HEK293T (cell line): Measurements from ENCODE around the gene TPRX1.

Experiments
- CTCF ChIA-PET: fragments of 350-600 bp; formaldehyde crosslinking; extraction: SDS; loops from one replicate; lab custom pipeline; 2021; ENCODE audit warnings: antibody characterized with exemption, inconsistent platforms; lab: Yijun Ruan, JAX
- POLR2A ChIA-PET: fragments of 350-600 bp; formaldehyde crosslinking; extraction: SDS; loops from one replicate; lab custom pipeline; 2020; ENCODE audit warnings: antibody characterized with exemption, inconsistent platforms; lab: Yijun Ruan, JAX
- DNase-seq: peaks from one replicate; pipeline ENCODE4 v3.0.0; 2012; ENCODE audit warnings: mixed read lengths; ENCODE audit errors: extremely low spot score
- ARNT ChIP-seq: fragments of 450-650 bp; IDR thresholded peaks from 2 replicates; pipeline ENCODE4 v1.6.1; 2017; ENCODE audit warnings: mild to moderate bottlenecking
- BHLHE40 ChIP-seq: fragments of 450-650 bp; IDR thresholded peaks from 2 replicates; pipeline ENCODE4 v1.6.1; 2016; ENCODE audit warnings: mild to moderate bottlenecking, moderate library complexity, borderline replicate concordance
- CTBP1 ChIP-seq: fragments of 450-650 bp; IDR thresholded peaks from 2 replicates; pipeline ENCODE4 v1.6.1; 2016; ENCODE audit warnings: borderline replicate concordance
- ELF4 ChIP-seq: fragments of 450-650 bp; IDR thresholded peaks from 2 replicates; pipeline ENCODE4 v1.6.1; 2017; ENCODE audit warnings: antibody characterized with exemption
- FOXA1 ChIP-seq: fragments of 450-650 bp; IDR thresholded peaks from 2 replicates; pipeline ENCODE4 v1.6.1; 2016; ENCODE audit warnings: mild to moderate bottlenecking
- FOXK2 ChIP-seq: fragments of 450-650 bp; IDR thresholded peaks from 2 replicates; pipeline ENCODE4 v1.6.1; 2016; ENCODE audit warnings: mild to moderate bottlenecking
- FOXM1 ChIP-seq: fragments of 450-650 bp; IDR thresholded peaks from 2 replicates; pipeline ENCODE4 v1.6.1; 2017; ENCODE audit warnings: mild to moderate bottlenecking, borderline replicate concordance
- HDGF ChIP-seq: fragments of 450-650 bp; IDR thresholded peaks from 2 replicates; pipeline ENCODE4 v1.6.1; 2017; ENCODE audit warnings: antibody characterized with exemption, borderline replicate concordance
- L3MBTL2 ChIP-seq: fragments of 450-650 bp; conservative IDR thresholded peaks from 2 replicates; pipeline ENCODE4 v1.6.1; 2016; ENCODE audit warnings: mild to moderate bottlenecking
- LEF1 ChIP-seq: fragments of 450-650 bp; IDR thresholded peaks from 2 replicates; pipeline ENCODE4 v1.6.1; 2017; ENCODE audit warnings: mild to moderate bottlenecking, borderline replicate concordance
- NFRKB ChIP-seq: fragments of 450-650 bp; IDR thresholded peaks from 2 replicates; pipeline ENCODE4 v1.6.1; 2016; ENCODE audit warnings: mild to moderate bottlenecking, moderate library complexity
- PKNOX1 ChIP-seq: fragments of 450-650 bp; IDR thresholded peaks from 2 replicates; pipeline ENCODE4 v1.6.1; 2016
- SP1 ChIP-seq: fragments of 450-650 bp; IDR thresholded peaks from 2 replicates; pipeline ENCODE4 v1.6.1; 2017
- SUZ12 ChIP-seq: fragments of 450-650 bp; IDR thresholded peaks from 2 replicates; pipeline ENCODE4 v1.6.1; 2016; ENCODE audit warnings: mild to moderate bottlenecking
- TARDBP ChIP-seq: fragments of 450-650 bp; IDR thresholded peaks from 2 replicates; pipeline ENCODE4 v1.6.1; 2016
- ZNF384 ChIP-seq: fragments of 450-650 bp; IDR thresholded peaks from 2 replicates; pipeline ENCODE4 v1.6.1; 2016

The TPRX1 gene

GRCh38 chr19:47839411-47839810 is 35.1 kb upstream of the TPRX1 start:
- TF ChIP-seq FOXK2 (no peak), LEF1 (no peak), SUZ12 (no peak), ZNF384 (no peak), HDGF (no peak), FOXA1 (no peak)
- no peak for DNase-seq
- POLR2A ChIA-PET, result no interaction called here
- CTCF ChIA-PET, result interaction anchor here (1.5 kb wide), 1 partner anchor 9 kb away, joined by 6 read pairs; no protein-coding TSS in a partner anchor

- POLR2A ChIA-PET, result interaction anchor here (0.7 kb wide), 1 partner anchor 13 kb away, joined by 3 read pairs; no protein-coding TSS in a partner anchor
- no peak for TF ChIP-seq ELF4
- no peak for TF ChIP-seq HDGF
- TF ChIP-seq BHLHE40, result no peak
- TF ChIP-seq LEF1, result no peak
- no peak for TF ChIP-seq FOXA1
- no peak for TF ChIP-seq FOXM1
- no peak for TF ChIP-seq SUZ12
- no peak for TF ChIP-seq FOXK2
- TF ChIP-seq CTBP1, result no peak
- no peak for DNase-seq
- CTCF ChIA-PET, result no interaction called here
Observed at GRCh38 chr19:47836038-47836437, 31.7 kb upstream of the TPRX1 start.

- DNase-seq, result no peak
- CTCF ChIA-PET, result no interaction called here
Observed at GRCh38 chr19:47832723-47833122, 28.4 kb upstream of the TPRX1 start.

DNA sequence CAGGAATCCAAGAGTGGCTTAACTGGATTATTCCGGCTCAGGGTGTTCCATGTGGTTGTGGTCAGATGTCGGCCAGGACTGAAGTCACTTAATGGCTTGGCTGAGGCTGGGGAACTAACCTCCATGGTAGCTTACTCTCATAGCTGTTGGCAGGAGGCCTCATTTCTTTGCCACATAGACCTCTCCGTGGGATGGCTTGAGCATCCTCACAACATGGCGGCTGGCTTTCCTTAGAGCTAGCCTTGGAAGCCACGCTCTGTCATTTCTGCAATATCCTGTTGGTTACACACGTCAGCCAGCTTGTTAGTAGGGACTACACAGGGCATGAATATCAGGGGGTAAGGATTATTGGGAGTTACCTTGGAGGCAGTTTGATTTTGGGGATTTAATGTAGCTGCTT is 22.4 kb upstream of the TPRX1 start:
- TF ChIP-seq ELF4 (no peak), L3MBTL2 (no peak), ZNF384 (no peak), FOXK2 (no peak), SP1 (no peak), NFRKB (no peak), PKNOX1 (no peak)
- no peak for DNase-seq
- ChIA-PET POLR2A (no interaction called here), CTCF (interaction anchor here (0.6 to 1.2 kb wide), 3 partner anchors 10 to 23 kb away, joined by 3 to 7 read pairs (median 4); no protein-coding TSS in a partner anchor)

More at GRCh38 chr19:47832723-47833122, 28.4 kb upstream of the TPRX1 start:
- POLR2A ChIA-PET, result no interaction called here
- TF ChIP-seq SUZ12 (no peak), ARNT (no peak), LEF1 (no peak), L3MBTL2 (no peak), TARDBP (no peak), FOXA1 (no peak)

DNA sequence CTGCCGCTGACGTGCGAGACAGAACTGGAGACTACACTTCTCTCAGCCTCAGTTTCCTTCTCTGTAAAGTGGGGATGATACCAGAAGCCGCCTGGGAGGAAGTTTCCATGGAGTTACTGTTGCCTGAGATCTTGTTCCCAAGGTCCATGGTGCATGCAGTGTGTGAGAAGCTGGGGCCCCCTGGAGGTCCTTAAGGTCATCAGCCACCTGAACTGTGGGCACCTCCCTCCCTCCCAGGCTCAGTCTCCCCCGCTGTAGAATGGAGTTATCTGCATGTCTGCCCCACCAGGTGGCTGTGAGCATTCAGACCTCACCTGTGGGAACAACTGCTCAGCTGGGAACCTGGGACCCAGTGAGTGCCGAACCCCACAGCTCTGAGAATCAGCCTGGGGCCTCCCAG is 20.0 kb upstream of the TPRX1 start:
- ChIA-PET CTCF (no interaction called here), POLR2A (no interaction called here)
- DNase-seq, result no peak
- TF ChIP-seq ELF4, result no peak
- TF ChIP-seq L3MBTL2, result no peak
- no peak for TF ChIP-seq PKNOX1
- TF ChIP-seq BHLHE40, result no peak
- TF ChIP-seq ZNF384, result no peak
- TF ChIP-seq FOXK2, result no peak
- no peak for TF ChIP-seq SUZ12
- no peak for TF ChIP-seq LEF1
- no peak for TF ChIP-seq ARNT
- TF ChIP-seq FOXM1, result no peak
- no peak for TF ChIP-seq HDGF
- no peak for TF ChIP-seq FOXA1
- no peak for TF ChIP-seq NFRKB
- no peak for TF ChIP-seq TARDBP

GRCh38 chr19:47821460-47822020 is 17.2 kb upstream of the TPRX1 start, which contains the start of gene CRX:
Gene CRX (plus strand): TSS chr19:47821937. CDS start chr19:47834444, 12,507 bp downstream.
- TF ChIP-seq L3MBTL2, result no peak
- no peak for TF ChIP-seq HDGF
- no peak for TF ChIP-seq TARDBP
- no peak for TF ChIP-seq PKNOX1
- TF ChIP-seq SP1, result no peak
- no peak for TF ChIP-seq BHLHE40
- no peak for TF ChIP-seq ELF4
- no peak for TF ChIP-seq SUZ12
- no peak for TF ChIP-seq LEF1
- ChIA-PET POLR2A (no interaction called here), CTCF (no interaction called here)
- DNase-seq, result no peak

- ChIA-PET CTCF (no interaction called here), POLR2A (no interaction called here)
- DNase-seq, result no peak
- TF ChIP-seq FOXA1, result no peak
- TF ChIP-seq BHLHE40, result no peak
- TF ChIP-seq ZNF384, result no peak
- TF ChIP-seq SUZ12, result no peak
- no peak for TF ChIP-seq FOXK2
- no peak for TF ChIP-seq TARDBP
- TF ChIP-seq PKNOX1, result no peak
- TF ChIP-seq ELF4, result no peak
- TF ChIP-seq FOXM1, result no peak
- TF ChIP-seq SP1, result no peak
- no peak for TF ChIP-seq ARNT
Observed at GRCh38 chr19:47820410-47820809, 16.1 kb upstream of the TPRX1 start.
